ENCODE results near the gene NAT9. TPM values are rescaled to one million over a fixed set of nuclear protein-coding genes. Genes with fewer than 3 reads are reported as not detected.

NAT9 gene
- 35.5 and 39.1 TPM in 2 replicates for total RNA-seq (2014; rRNA removed)
- polyA plus RNA-seq (2012): 43.9 TPM

GRCh38 chr17:74776044-74776962 lies at the start of gene NAT9:
Gene NAT9 (minus strand): TSS chr17:74776345. CDS start chr17:74775698, 647 bp downstream.
- peak; percentile 91 for DNase-seq (ENCODE audit: low read depth)

- no peak for DNase-seq (ENCODE audit: low read depth)
These were observed 48.9 kb upstream of the NAT9 start for GRCh38 chr17:74824961-74825627.

GRCh38 chr17:74822939-74823367 lies 46.8 kb upstream of the NAT9 start:
- no peak for DNase-seq (ENCODE audit: low read depth)

GRCh38 chr17:74822335-74822938 lies 46.3 kb upstream of the NAT9 start:
- DNase-seq (ENCODE audit: low read depth): no peak

- DNase-seq (ENCODE audit: low read depth): no peak
These were observed 45.6 kb upstream of the NAT9 start for GRCh38 chr17:74821655-74822334.

GRCh38 chr17:74819801-74820436 lies 43.8 kb upstream of the NAT9 start:
- no peak for DNase-seq (ENCODE audit: low read depth)

GRCh38 chr17:74818291-74818938 lies 42.3 kb upstream of the NAT9 start:
- DNase-seq (ENCODE audit: low read depth): no peak

GRCh38 chr17:74816905-74817620 lies 40.9 kb upstream of the NAT9 start:
- DNase-seq (ENCODE audit: low read depth): no peak

GRCh38 chr17:74815550-74816370 lies 39.6 kb upstream of the NAT9 start:
- DNase-seq (ENCODE audit: low read depth): no peak

- DNase-seq (ENCODE audit: low read depth): no peak
These were observed 38.9 kb upstream of the NAT9 start for GRCh38 chr17:74815067-74815466.

GRCh38 chr17:74814453-74814852 lies 38.3 kb upstream of the NAT9 start:
- DNase-seq (ENCODE audit: low read depth): no peak

GRCh38 chr17:74812109-74813009 lies 36.2 kb upstream of the NAT9 start:
- DNase-seq (ENCODE audit: low read depth): no peak

- no peak for DNase-seq (ENCODE audit: low read depth)
These were observed 34.7 kb upstream of the NAT9 start for GRCh38 chr17:74810699-74811485.

GRCh38 chr17:74808714-74809430 lies 32.7 kb upstream of the NAT9 start:
- DNase-seq (ENCODE audit: low read depth): no peak

- DNase-seq (ENCODE audit: low read depth): peak; percentile 18
These were observed 31.8 kb upstream of the NAT9 start for GRCh38 chr17:74807925-74808324.

GRCh38 chr17:74807441-74807840 lies 31.3 kb upstream of the NAT9 start:
- DNase-seq (ENCODE audit: low read depth): no peak

- DNase-seq (ENCODE audit: low read depth): no peak
These were observed 30.2 kb upstream of the NAT9 start for GRCh38 chr17:74806334-74806733.
